CD4-positive, alpha-beta T cell treated with Interleukin-10 for 1 hour (primary cell): ENCODE data around the gene FGF18.

Experiments
- DNase-seq: peaks from one replicate; pipeline ENCODE4 v3.0.0-alpha.2; 2020

FGF18 gene

DNA sequence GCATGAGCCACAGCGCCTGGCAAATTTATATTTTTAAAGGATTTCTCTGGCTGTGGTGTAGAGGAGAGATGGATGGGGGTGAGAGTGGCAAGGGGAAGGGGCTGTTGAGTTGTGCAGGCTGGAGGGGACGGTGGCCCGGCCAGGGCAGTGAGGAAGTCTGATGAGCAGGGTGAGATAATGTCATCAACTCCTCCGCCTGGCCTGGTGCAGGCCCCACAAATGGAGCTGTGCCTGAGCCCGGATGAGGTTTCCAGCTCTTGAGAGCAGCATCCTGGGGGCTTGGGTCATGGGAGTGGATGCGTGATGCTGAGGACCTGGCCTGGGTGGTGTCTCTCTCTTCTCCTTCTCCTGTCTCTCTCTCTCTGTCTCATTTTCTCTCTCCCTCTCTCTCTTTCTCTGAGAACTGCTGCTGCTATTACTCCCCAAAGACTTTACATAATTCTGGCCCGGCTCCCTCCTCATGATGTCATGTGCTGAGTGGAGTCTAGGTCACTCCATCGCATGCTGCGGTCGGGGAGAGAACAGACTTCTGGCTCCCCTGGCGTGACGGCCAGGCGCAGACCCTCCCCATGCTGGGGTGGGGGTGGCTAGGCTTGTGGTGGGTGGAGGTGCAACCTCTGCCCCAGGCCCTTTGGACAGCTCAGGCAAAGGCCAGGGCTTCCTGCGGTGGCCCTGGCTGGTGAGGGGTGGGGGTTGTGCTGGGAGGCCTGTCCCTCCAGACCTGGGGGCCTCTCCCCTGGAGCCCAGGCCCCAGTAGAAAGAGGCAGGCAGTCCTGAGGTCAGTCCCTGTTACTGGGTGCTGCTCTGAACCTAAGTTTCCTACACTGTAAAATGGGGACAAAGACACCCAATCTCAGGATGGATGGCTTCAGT lies 26.4 kb downstream of the FGF18 start:
- no peak for DNase-seq

DNA sequence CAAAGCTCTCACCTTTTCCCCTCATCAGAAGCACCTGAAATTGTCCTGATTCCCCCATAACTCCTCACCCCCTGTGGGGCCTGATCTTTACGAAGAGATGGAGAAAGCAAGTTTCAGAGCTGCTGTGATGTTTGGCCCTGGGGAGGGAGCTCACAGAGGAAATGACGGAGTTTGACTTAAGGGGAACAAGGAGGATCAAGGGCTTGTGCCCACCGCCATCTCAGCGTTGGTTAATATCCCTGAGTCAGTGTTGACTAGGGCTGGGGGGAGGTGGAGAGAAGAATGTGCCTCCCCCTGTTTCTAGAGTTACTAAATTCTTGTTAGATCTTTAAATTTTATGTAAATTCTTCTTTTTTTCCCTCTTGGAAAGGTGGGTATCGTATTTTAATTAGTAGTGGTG lies 27.8 kb downstream of the FGF18 start:
- DNase-seq, result no peak

DNA sequence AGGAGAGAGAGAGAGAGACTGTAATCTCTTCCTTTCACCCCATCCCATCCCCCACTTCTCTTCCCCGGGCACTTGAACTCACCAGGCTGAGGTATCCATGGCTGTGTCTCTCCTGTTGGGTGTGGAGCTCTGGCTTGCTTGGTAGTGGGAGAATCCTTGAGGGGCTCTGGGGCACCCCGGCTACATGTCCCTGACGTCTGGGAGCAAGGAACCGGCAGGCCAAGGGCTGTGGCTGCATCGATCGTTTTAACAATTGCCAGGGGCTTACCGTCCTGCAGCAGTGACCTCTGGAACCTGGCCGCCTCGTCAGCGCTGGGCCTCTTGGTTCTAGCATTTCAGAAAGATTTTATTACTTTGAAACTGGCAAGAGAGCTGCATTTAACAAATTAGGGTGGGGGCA lies 30.0 kb downstream of the FGF18 start:
- no peak for DNase-seq

DNA sequence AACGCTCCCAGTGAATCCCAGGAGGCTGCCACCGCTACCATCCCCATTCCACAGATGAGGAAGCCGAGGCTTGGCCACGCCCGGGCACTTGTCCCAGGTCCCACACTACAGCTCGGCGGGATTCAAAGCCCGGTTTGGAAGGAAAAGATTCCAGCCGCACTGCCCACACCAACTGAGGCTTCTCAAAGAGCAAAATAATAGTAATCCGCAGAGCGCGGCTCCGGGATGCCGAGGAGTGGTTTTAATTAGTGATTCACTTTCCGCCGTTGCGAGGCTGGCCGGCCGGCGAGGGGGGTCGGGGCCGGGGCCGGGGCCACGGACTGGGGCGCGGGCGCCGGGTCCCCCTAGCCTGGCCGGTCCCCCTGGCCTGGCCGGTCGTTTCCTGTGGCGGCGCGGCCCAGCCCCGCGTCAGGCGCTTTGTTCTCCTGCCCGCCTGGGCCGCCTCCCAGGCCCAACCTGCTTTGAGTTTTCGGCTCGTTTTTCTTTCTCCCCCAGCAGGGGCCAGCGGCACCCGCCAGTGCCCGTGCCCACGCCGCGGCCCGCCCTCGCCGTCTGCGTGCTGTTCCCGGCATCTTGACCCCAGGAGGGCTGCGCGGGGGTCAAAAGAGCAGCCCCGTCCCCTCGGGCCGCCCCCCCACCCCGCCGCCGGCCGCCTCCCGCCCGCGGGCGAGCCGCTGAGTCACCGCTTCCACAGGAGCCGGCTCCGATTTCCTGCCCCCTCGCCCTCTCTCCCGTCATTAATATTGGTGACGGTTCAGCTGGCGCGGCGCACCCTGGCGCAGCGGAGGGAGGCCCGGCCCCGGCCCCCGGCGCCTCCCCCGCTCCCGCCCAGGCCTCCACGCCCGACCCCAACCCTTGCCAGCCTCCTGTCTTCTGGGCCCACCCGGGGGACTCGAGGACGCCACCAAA lies 31.2 kb downstream of the FGF18 start:
- no peak for DNase-seq

DNA sequence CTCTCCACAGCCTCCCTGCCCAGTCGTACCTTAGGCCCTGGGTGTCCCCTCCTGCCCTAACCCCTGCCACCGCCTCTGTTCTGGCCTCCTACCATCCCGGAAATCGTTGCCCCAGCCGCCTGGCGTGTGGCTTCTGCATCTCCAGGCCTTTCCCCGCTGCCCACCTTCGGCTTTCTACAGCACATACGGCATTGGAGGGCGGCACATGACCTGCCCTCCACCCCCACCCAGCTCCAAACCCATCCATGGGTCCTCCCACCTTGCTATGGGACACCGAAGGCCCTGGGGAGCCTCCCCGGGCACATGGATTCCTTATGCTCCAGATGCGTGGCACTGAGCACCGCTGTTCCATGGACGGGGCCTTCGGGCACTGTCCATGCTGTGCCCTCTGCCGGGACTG lies 32.0 kb downstream of the FGF18 start:
- DNase-seq, result no peak

DNA sequence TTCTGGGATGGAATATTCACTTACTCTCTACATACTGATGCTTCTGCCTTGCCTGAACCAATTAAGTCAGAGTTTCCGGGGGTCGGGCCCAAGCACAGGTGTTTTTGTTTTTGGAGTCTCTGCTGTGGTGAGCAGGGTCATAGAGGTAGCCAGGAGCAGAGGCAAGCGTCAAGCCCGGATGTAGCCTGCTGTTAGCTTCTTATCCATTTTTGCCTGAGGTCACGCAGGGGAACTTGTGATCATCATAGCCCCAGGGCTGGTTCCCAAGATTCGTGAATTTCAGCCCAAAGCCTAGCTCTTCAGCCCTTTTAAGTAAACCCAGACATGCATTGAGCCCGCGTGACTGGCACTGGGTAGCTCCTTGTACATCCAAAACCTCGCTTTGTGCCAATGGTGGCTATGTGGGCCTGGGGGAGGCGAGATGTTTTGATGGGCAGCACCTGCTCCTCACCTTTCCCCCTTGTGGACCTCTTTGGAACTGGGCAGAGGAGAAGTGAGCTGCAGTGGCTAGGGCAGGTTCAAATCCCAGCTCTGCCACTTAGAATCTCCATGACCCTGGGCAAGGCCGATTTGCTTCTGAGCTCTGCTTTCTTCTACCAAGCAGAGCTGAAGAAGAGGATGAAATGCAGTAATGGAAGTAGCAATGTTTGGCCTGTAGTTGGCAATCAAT lies 33.7 kb downstream of the FGF18 start:
- no peak for DNase-seq

DNA sequence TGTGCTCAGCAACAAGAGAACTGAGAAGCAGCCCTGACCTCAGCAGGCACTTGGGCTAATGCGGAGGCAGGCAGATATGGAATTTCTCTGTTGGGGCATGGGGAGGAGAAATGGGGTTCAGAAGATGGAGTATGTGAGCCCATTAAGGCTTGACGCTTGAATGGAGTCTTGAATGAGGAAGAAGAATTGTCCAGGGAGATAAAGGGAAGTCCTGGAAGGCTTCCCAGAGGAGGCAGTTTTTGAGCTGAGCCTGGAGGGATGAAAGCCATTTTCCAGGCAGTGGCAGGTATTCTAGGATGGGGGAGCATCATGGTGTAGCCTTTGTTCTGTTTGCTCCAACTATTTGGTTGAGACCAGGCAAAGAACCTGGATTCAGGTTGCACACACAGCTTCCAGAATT lies 34.5 kb downstream of the FGF18 start:
- DNase-seq, result no peak

DNA sequence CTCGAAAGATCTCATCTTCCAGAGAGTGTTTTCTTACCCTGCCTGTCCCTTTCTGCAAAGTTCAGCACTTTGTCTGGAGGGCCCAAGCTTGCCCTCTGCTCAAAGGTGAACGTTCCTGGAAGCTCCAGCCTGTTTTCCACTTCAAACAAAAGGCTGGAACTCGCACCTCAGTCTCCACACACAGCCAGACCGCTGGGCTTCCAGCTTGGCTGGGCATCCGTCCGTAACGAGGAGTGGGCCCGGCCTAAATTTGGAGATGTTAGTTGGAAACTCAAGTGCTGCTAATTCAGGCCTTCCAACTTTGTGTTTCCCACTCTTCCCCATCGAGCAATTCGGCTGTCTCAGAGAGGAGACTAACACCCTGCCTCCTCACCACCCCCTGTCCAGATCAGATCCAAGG lies 35.1 kb downstream of the FGF18 start:
- no peak for DNase-seq

DNA sequence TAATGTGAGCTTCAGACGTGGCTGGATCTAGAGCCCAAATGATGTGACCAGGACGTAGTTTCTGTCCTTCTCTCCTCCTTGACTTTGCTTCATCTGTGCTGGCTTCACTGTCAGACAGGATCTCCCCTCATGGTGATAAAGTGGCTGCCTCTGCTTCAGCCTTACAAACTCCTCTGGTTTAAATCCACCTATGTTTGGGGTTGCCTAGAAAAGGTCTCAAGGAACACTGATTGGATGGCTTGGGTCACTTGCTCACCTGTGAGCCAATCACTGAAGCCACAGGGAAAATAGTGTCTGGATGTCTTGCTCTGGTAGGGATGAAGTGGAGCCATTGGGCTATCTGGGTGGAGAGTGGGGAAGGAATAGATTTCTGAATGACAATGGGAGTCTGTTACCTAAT lies 36.1 kb downstream of the FGF18 start:
- no peak for DNase-seq

DNA sequence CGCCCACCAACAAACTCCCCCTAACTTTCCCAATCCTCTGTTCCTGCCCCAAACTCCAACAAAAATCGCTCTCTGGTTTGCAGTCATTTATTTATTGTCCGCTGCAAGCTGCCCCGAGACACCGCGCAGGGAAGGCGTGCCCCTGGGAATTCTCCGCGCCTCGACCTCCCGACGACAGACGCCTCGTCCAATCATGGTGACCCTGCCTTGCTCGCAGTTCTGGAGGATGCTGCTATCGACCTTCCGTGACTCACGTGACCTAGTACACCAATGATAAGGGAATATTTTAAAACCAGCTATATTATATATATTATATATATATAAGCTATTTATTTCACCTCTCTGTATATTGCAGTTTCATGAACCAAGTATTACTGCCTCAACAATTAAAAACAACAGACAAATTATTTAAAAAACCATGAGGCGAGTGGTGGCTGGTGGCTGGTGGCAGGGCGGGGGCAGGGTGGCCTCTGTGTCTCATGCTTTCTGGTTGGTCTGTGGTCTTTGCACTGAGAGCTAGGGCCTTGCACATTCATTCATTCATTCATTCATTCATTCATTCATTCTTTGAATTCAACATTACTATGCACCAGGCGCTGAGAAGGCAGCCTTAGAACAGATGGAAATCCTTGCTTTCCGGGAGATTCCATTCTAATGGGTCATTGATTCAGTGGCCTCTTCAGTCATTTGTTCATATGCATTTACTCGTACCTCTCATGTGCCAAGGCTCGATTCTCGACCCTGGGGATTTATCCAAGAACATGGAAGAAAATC lies 37.9 kb downstream of the FGF18 start:
- no peak for DNase-seq

DNA sequence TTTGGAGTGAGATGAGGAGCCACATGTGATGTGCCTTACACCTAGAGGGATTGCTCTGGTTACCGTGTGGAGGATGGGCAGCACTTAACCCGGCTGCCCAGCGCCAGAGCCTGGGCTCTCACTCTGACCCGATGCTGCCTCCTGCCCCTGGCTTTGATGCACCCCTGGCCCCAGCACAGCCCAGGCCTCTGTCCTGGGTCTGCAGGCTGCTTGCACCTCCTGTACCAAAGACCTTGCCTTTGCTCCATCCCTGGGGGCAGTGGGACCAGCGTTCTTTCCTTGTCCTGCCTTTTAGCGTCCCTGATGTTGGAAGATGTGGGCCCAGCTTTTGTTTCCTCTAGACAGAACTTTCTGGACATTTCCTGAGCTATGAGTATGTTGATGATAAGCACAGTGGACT lies 40.4 kb downstream of the FGF18 start:
- no peak for DNase-seq

DNA sequence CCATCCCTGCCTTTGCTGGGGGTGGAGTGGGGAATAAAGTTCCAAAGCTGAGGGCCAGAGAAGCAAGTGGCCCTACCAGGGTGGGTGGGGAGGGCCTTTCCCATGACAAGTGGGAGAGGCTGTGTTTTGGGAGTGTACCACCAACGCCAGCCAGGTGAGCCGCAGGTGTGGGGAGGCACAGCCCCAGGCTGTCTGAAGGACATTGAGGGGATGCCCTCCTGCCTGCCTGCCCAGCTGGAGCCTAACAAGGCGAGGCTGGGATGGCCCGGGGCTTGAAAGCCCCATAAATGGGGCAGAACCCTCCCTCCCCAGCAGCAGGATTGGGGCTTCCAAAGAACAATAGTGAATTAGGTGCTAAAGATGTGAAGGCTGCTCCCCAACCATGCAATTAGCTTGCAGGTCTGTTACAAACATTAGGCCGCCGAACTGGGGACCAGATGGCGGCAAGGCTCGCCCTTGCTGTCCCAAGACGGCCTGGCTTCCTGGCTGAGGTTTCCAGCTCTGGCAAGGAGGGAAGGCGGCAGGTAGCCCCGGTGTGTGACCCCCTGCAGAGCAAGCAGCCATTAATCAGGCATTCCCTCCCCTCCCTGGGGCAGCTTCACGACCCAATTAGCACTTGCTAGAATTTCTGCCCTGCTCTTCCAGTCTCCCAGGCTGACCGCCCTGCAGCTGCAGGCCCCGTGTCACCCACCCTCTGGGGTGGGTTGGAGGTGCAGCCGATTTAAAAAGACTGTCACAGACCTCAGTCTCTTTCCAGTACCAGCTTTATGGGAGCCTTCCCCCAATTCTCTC lies 42.9 kb downstream of the FGF18 start:
- no peak for DNase-seq

DNA sequence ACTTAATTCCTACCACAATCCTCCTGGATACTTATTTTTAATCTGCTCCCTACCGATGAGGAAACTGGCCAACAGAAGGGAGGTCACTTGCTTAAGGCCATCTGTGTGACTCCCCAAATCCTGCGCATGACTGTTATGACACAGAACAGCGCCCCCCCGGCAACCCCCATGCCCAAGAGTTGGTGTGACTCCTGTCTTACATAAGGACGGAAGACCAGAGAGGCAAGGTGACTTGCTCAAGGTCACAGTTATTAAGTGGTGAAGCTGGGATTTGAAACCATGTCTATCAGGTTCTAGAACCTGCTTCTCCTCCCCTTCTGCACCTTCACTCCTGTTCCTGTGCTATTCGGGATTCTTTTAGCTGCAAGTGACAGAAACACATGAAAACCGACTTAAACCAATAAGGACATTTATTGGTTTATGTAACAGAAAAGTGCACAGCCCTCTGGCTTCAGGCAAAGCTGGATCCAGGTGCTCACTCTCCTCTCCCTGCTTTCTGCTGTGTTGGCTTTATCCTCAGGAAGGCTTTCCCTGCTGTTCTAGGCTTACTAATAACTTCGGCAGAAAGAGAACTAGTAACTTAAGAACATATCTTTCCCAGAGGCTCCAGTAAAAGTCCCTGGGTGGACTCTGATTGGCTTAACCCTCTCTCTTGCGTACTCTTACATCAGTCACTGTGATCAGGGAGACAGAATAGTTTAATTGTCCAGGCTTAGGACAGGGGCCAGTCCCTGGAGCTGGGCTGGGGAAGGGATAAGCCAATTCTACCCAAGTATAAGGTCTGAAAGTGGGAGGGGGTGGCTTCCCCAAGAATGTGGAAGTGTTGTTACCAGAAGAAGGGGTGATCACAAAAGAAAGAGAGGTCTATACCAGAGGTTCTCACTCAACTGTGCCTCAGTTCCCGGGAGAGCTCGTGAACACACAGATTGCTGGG lies 43.7 kb downstream of the FGF18 start:
- DNase-seq, result no peak

DNA sequence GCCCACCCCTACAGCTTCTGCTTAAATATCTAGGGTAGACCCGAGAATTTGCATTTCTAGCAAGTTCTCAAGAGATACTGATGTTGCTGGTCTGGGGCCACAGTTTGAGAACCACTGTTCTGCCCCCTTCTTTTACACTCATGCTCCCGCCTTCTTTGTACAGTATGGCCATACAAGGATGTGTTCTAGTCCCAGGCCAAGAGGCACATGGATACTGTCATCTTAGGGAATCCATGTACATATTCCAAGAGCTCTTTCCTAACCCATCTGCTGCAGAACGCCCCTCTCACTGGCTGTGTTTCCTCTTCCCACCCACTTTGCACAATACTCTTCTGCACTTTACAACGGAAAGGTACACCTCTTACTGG lies 44.4 kb downstream of the FGF18 start:
- DNase-seq, result no peak

DNA sequence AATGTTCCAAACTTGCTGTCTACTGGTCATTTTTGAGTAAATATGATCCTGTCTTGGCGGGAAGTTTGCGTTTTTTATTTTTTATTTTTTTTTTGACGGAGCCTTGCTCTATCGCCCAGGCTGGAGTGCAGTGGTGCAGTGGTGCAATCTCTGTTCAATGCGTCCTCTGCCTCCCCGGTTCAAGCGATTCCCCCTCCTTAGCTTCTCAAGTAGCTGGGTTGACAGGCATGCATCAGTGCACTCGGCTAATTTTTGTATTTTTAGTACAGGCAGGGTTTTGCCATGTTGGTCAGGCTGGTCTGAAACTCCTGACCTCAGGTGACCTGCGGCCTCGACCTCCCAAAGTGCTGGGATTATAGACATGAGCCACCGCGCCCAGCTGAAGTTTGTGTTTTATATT lies 45.4 kb downstream of the FGF18 start:
- no peak for DNase-seq

DNA sequence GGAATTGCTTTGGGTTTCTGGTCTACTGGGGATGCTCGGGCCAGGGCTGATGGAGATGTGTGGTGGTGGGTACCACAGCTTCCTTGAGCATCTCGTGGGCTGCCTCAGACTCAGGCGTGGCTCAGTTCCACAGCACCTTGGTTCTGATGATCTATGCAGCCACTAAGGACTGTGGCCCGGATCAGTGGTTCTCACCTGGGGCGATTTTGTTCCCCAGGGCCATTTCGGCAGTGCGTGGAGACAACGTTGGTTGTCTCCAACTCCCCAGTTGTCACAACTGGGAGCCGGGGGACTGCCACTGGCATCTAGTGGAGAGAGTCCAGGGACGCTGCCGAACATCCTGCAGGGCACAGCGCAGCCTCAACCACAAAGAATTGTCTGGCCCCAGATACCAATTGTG lies 47.7 kb downstream of the FGF18 start:
- no peak for DNase-seq

DNA sequence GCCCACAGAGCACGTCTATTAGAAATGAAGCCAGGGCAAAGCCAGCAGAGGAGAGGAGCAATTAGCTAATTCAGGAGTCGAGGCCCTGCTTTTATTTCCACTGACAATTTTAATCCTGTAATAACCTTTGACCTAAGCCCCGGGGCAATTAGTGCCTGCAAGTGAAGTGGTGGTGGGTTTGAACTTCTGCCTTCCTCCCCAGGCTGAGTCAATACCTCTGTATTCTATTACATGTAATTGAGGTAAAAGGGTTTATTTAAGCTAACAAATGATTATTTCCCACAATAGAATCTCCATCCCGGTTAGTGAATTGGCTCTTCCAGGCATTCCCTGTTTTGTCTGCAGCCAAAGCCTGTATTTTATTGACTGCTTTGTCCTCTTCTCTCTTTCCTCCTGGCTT lies 49.9 kb downstream of the FGF18 start:
- DNase-seq, result no peak

DNA sequence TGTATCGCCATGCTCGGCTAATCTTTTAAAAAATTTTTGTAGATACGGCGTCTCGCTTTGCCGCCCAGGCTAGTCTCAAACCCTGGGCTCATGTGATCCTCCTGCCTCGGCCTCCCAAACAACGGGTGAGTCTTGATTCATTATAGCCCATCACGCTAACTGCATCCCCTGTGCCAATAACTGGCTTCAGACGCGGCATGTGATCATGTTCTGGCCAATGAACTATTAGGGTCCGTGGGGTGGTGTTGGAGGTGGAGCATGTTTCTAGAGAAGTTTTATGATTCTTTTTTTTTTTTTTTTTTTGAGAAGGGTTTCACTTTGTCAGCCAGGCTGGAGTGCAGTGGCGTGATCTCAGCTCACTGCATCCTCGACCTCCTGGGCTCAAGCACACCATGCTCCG lies 51.0 kb downstream of the FGF18 start:
- no peak for DNase-seq

DNA sequence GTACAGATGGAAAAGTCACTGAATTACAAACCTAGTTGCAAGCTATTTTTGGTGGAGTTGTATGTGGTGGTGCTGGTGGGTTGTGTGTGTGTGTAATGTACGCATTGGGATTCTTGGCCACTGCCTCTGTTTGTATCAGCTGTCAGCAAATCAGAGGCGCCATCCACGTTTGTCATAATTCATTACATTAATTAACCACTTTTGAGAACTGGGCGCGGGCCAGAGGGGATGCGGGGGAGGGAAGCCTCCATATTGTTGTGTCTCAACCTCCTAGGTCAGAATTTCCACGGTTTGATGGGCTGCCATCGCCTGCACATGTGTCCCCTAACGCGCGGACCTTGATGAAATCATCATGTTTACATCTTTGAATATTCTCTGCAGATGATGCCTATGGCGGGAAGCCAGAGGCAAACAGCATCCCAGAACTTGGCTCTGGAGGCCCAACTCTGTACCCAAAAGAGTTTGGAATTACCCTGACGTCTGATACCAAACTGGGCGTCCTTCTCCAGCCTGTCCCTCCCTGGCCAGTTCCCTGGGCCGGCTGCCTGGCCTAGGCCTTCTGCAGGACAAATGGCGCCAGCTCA lies 54.9 kb downstream of the FGF18 start:
- no peak for DNase-seq

DNA sequence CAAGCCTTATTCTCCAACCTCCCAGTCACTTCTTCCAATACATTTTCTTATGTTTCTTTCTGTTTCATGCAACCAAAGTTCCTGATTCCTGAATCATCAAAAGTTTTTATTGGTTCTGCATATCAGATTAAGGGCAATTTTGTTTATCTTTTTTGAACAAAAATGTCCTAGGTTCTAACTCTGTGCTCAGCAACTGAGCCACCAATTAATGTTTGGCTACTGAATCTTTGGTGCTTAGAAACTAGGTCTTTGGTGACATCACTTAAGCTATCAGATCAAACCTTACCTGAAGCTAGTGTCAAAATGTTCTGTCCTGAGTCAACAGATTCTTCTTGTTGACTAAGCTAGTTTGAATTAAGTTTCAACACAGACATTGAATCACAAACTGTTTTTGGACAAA lies 56.1 kb downstream of the FGF18 start:
- DNase-seq, result no peak
